Fibroblast of the aortic adventitia (primary cell): ENCODE results near the gene KHDC4. TPM values are rescaled to one million over a fixed set of nuclear protein-coding genes. Genes with fewer than 3 reads are reported as not detected.

ENCODE experiments used
- DNase-seq: peaks from one replicate; pipeline ENCODE4 v3.0.0-alpha.2; 2010; ENCODE audit warnings: low read depth
- H3K4me3 ChIP-seq: 2 replicates; pipeline ENCODE4 v1.5.1; 2011; ENCODE audit warnings: low read depth, mild to moderate bottlenecking, control low read depth, low read length, moderate library complexity
- total RNA-seq: library from RNA; depleted of rRNA; stranded (reverse); fragments of >200 nt; gene quantifications from 2 replicates; pipeline ENCODE4 v1.2.3, GENCODE V29; 2012; ENCODE audit warnings: low replicate concordance
- TF ChIP-seq, protein P1 (sequence below): IDR thresholded peaks from 2 replicates; pipeline ENCODE4 v1.5.1; 2011; ENCODE audit warnings: mild to moderate bottlenecking, low read length, control low read depth, inconsistent platforms; ENCODE audit not compliant: insufficient read depth

The KHDC4 gene
- total RNA-seq, 1 donor = 31.0 TPM

DNA sequence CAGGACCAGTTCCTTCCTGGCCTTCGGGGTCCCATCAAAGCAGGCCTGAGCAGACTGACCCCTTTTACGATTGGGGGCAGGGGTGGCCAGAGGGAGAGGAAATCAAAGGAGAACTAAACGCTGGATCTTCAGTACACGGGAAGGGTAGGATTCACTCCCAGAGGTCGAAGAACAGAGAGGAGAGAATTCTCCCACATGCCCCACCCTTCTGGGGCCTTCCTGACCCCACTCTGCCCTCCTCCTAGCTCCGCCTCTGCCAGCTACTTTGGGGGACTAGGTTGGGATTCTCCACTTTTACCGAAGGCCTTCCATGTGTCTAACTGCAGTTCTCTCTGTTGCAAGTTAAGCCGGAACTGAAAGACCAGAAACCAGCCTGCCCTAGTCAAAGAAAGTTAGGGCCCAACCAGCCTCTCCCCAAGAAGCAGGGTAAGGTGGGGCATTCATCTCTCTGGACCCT, 44.8 kb upstream of the KHDC4 start:
- peak overlapping the region; percentile 97 for H3K4me3 ChIP-seq
- TF ChIP-seq, protein P1, sequence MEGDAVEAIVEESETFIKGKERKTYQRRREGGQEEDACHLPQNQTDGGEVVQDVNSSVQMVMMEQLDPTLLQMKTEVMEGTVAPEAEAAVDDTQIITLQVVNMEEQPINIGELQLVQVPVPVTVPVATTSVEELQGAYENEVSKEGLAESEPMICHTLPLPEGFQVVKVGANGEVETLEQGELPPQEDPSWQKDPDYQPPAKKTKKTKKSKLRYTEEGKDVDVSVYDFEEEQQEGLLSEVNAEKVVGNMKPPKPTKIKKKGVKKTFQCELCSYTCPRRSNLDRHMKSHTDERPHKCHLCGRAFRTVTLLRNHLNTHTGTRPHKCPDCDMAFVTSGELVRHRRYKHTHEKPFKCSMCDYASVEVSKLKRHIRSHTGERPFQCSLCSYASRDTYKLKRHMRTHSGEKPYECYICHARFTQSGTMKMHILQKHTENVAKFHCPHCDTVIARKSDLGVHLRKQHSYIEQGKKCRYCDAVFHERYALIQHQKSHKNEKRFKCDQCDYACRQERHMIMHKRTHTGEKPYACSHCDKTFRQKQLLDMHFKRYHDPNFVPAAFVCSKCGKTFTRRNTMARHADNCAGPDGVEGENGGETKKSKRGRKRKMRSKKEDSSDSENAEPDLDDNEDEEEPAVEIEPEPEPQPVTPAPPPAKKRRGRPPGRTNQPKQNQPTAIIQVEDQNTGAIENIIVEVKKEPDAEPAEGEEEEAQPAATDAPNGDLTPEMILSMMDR = no peak
- peak; percentile 52 for DNase-seq

DNA sequence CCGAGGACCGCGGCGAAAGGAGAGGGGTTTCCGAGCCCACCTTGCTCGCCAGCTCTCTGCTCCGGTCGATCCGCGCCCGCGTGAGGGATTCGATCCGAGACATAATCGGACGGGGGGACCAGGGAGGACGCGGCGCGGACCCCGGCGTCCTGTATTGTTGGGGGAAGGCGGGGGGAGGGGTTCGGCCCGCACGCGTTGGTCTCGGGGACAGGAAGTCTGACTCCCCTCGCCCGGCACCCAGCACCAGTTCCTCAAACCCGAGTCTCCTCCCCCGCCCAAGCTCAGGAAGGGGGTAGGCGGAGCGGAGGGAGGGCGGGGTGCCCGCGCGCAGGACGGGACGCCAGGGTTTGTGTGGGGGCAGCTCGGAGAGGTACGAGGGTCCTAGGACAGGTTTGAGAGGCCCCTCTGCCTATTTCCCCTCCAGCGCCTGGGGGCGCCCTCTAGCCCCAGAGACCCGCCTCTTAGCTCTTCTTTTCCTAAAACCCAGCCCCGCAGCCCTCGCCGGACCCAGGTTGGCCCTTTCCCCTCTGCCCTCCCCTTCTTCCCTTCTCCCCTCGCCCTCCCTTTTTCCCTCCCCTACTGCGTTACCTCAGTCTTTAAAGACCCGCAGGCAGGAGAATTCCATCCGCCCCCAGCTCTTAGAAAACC, 44.2 kb upstream of the KHDC4 start, which contains the start of gene ARHGEF2:
Gene ARHGEF2, minus strand, starts transcription at position 223 of the 648 bp plus-strand sequence. Its CDS starts 120 bp downstream, at position 103.
- DNase-seq = peak; percentile 50
- H3K4me3 ChIP-seq = peak within 1 kb of the TSS; percentile 97
- TF ChIP-seq, protein P1 = peak; percentile 32

DNA sequence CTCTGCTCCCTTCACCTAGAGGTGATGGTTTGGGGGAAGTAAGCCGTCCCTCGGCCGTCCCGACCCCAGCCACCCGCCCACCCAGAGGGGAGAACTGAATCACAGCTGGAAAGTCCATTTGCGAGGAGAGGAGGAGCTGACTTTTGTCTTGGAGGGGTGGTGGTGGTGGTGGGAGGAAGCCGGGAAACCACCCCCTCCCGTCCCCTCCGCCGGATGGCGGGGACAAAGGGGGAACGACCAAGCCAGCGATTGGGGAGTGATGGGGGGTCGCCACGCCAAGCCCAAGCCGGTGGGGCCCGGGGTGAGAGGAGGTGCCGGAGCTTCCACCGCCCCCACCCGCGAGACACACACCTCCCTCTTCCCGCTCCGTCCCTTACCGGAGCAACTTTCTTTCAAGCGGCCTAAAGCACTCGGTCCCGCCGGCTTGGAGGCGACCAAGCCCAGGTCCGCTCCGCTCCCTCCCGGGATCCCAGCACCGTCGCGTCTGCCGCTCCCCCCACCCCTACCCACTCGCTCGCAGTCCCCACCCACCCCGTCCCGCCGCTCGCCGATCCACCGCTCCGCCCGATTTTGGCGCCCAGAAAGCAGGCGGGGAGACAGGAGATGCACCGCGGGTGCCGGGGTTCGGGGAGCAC, 43.6 kb upstream of the KHDC4 start:
- no peak for DNase-seq
- TF ChIP-seq, protein P1 = no peak
- H3K4me3 ChIP-seq = peak overlapping the region; percentile 97

DNA sequence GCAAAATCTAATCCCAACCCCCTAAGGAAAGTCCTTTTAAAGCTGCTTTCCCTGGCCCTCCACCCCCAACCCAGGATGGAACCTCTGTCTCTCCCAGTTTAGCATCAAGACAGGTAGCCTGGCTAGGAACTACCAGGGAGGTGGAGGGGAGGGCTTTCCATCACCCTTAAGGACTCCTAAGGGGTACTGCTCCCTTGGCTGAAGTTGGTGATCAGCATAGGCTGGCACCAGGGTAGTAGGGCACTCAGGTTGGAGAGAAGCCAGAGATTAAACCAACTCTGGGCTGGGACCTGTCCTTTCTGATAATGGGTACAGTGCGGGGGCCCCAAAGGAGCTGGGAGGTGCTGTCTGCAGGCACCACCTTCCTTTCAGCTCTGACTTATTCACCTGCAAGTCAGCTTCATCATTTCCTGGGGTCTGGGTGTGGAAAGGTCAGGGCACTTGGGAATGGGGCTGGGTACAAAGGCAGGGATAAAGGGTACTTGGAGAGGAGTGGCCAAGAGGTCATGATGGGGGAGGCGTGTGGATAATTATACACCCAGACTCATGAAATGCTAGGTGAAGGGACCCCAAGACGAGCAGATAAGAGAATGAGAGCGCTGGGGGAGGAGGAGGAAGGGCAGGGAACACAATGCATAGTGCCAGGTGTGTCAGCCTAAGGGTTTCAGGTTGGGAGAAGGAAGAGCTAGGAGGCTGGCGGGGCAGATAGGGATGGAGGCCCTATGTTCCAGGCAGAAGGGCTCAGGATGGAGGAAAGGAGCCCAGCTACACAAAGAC, 42.9 kb upstream of the KHDC4 start:
- TF ChIP-seq, protein P1 = no peak
- DNase-seq = no peak
- peak overlapping the region; percentile 97 for H3K4me3 ChIP-seq

DNA sequence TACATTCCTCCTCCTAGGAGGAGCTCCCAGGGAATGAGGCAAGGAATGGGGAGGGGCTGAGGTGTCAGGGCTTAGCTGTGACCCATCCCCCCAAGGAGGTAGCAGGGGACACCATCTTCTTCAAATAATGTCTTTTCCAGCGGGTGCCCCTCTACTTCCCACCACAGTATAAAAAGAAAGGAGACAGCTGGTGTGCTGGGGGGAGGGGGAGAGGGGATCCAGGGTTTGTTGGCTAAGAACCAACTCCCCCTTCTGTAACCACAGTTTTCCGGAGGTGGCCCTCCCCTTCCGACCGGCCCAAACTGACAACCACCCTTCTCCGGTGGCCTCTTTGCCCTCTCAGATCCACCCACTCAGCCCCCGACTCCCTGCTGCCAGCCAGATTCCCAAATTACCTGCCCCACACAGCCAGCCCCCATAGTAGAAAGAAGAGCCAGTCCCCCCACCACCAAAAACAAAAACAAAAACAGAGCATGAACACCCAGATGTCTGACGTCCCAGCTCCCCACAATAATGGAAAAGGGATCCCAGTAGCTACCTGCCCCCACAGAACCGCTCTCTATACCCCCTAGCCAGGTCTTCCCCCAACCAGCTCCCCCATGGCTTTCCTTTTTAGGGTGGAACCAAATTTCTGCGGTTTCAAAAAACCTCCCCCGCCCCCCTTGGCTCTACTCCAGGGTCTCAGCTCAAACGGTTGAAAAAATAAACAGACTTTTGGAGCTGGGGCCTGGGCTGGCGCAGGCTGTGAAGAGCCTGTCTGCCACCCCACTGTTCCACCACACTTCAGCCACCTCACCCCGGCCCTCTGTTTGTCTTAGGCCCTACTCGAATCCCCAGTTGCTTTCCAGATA, 42.1 kb upstream of the KHDC4 start:
- H3K4me3 ChIP-seq = peak overlapping the region; percentile 97
- TF ChIP-seq, protein P1 = no peak
- peak; percentile 87 for DNase-seq
